GM12878 (cell line): Measurements from ENCODE around the gene CCDC68. TPM values are rescaled to one million over a fixed set of nuclear protein-coding genes. Genes with fewer than 3 reads are reported as not detected.

Source experiments
- ATAC-seq: fragments of 200-7000 bp; cut with Tn5 transposase; 3 replicates; pipeline ENCODE4 v1.9.1; 2020; ENCODE audit warnings: mild to moderate bottlenecking, moderate library complexity
- BruUV-seq: library from RNA; stranded (reverse); fragments of 400-500 nt; replicated peaks from 2 replicates; lab custom pipeline; 2021; lab: Mats Ljungman, UMichigan
- CTCF ChIA-PET: fragments of 300-600 bp; sonication (Branson Sonifier 250); formaldehyde crosslinking; extraction: SDS; loops from one replicate; lab custom pipeline; 2021; ENCODE audit warnings: inconsistent platforms; lab: Yijun Ruan, JAX
- POLR2A ChIA-PET: fragments of 350-600 bp; formaldehyde crosslinking; extraction: SDS; loops from one replicate; lab custom pipeline; 2021; ENCODE audit warnings: inconsistent platforms; lab: Charles Lee
- RAD21 ChIA-PET: fragments of 300-600 bp; sonication (Branson Sonifier 250); formaldehyde crosslinking; loops from one replicate; lab custom pipeline; 2023; ENCODE audit warnings: antibody characterized with exemption; ENCODE audit not compliant: unreplicated experiment; lab: Charles Lee
- SMC1A ChIA-PET: fragments of 300-600 bp; sonication (Branson Sonifier 250); formaldehyde crosslinking; loops from one replicate; lab custom pipeline; 2023; ENCODE audit not compliant: unreplicated experiment, uncharacterized antibody; lab: Charles Lee
- DNase-seq: peaks from one replicate; pipeline ENCODE4 v3.0.0-alpha.2; 2011; ENCODE audit warnings: low read depth, low spot score
- FAIRE-seq: peaks from 3 replicates; lab custom pipeline; 2011; peaks lifted over from hg19 to GRCh38; lab: Jason Lieb, UNC
- H2AFZ ChIP-seq: 2 replicates; pipeline ENCODE4 v1.6.0; 2011; ENCODE audit warnings: low read depth, low read length, control low read depth; ENCODE audit not compliant: control insufficient read depth
- H3K27ac ChIP-seq: 2 replicates; pipeline ENCODE4 v1.5.1; 2011; ENCODE audit warnings: control low read depth; ENCODE audit not compliant: control insufficient read depth, insufficient read depth
- H3K27me3 ChIP-seq, 2 experiments: replicated peaks in 1 of 2; 2 replicates each; pipeline versions ENCODE4 v1.6.0 to v1.6.1; 2011; ENCODE audit warnings: low read length in 1 of 2; ENCODE audit not compliant: control insufficient read depth in 2 of 2, insufficient read depth in 2 of 2
- H3K36me3 ChIP-seq, 2 experiments: 2 replicates each; pipeline ENCODE4 v1.5.1; 2011; ENCODE audit warnings: low read length in 1 of 2; ENCODE audit not compliant: control insufficient read depth in 2 of 2, insufficient read depth in 2 of 2
- H3K4me1 ChIP-seq: 2 replicates; pipeline ENCODE4 v1.6.1; 2011; ENCODE audit warnings: mild to moderate bottlenecking, low read length, moderate library complexity, mixed read lengths; ENCODE audit not compliant: control insufficient read depth, insufficient read depth
- H3K4me2 ChIP-seq: 2 replicates; pipeline ENCODE4 v1.6.0; 2011; ENCODE audit warnings: control low read depth; ENCODE audit not compliant: control insufficient read depth, insufficient read depth
- H3K4me3 ChIP-seq: fragments of 200-600 bp; sonication (generic); 2 replicates; pipeline ENCODE4 v1.5.1; 2016
- H3K79me2 ChIP-seq: 2 replicates; pipeline ENCODE4 v1.6.0; 2011; ENCODE audit warnings: low read length; ENCODE audit not compliant: control insufficient read depth, insufficient read depth
- H3K9ac ChIP-seq: 2 replicates; pipeline ENCODE4 v1.8.0; 2011; ENCODE audit warnings: low read length, control low read depth, mixed read lengths; ENCODE audit not compliant: control insufficient read depth, insufficient read depth
- H3K9me3 ChIP-seq: replicated peaks from 3 replicates; pipeline ENCODE4 v1.5.1; 2011; ENCODE audit warnings: mild to moderate bottlenecking, low read length; ENCODE audit not compliant: control insufficient read depth, insufficient read depth
- H4K20me1 ChIP-seq: 2 replicates; pipeline ENCODE4 v1.6.0; 2011; ENCODE audit not compliant: control insufficient read depth, insufficient read depth
- CBFB ChIP-seq: IDR thresholded peaks from 2 replicates; pipeline ENCODE4 v1.6.1; 2016; ENCODE audit warnings: antibody characterized with exemption, low read depth
- HDAC2 ChIP-seq: fragments of 200-600 bp; sonication (generic); IDR thresholded peaks from 2 replicates; pipeline ENCODE4 v1.6.1; 2017
- JUND ChIP-seq: IDR thresholded peaks from 2 replicates; pipeline ENCODE4 v1.6.1; 2012; ENCODE audit warnings: low read depth, mild to moderate bottlenecking, low read length, improper control_type of control experiment, moderate library complexity
- KAT2A ChIP-seq: conservative IDR thresholded peaks from 2 replicates; pipeline ENCODE4 v1.6.1; 2011; ENCODE audit warnings: low read depth, low read length; ENCODE audit not compliant: control insufficient read depth
- NFYA ChIP-seq: IDR thresholded peaks from 2 replicates; pipeline ENCODE4 v1.6.1; 2011; ENCODE audit warnings: low read depth, mild to moderate bottlenecking, low read length, improper control_type of control experiment, borderline replicate concordance
- POLR2A ChIP-seq: IDR thresholded peaks from 2 replicates; pipeline ENCODE4 v1.6.1; 2011; ENCODE audit warnings: low read depth, mild to moderate bottlenecking, low read length
- RAD21 ChIP-seq: IDR thresholded peaks from 2 replicates; pipeline ENCODE4 v1.6.1; 2011; ENCODE audit warnings: mild to moderate bottlenecking, low read depth, low read length, moderate library complexity; ENCODE audit not compliant: insufficient read depth
- SRF ChIP-seq, 2 experiments: IDR thresholded peaks; 2 replicates each; pipeline ENCODE4 v1.6.1; 2011; ENCODE audit warnings: low read depth in 2 of 2, low read length in 2 of 2, mild to moderate bottlenecking in 1 of 2, moderate library complexity in 1 of 2
- TCF3 ChIP-seq: IDR thresholded peaks from 2 replicates; pipeline ENCODE4 v1.6.1; 2012; ENCODE audit warnings: low read depth, mild to moderate bottlenecking, low read length, borderline replicate concordance; ENCODE audit not compliant: insufficient read depth
- YBX1 ChIP-seq: fragments of 450-650 bp; IDR thresholded peaks from 2 replicates; pipeline ENCODE4 v1.6.1; 2016; ENCODE audit warnings: antibody characterized with exemption
- WGBS: methylation state at CpG from one replicate; pipeline ENCODE4 v1.1.6; 2016; ENCODE audit warnings: low lambda C conversion rate; ENCODE audit not compliant: insufficient replicate concordance, insufficient coverage; ENCODE audit errors: missing lambda C conversion rate; 5-methylcytosine and 5-hydroxymethylcytosine counted together
- in situ Hi-C: fragments of 300-500 bp; cut with MboI; formaldehyde crosslinking; loops from 9 replicates; pipeline ENCODE4 v1.14.3; 2018; ENCODE audit warnings: mixed read lengths
- intact Hi-C: fragments of 100-400 bp; cut with micrococcal nuclease; formaldehyde crosslinking; loops from one replicate; pipeline ENCODE4 v1.14.2; 2022; ENCODE audit not compliant: unreplicated experiment
- polyA plus RNA-seq, 11 experiments: library from polyadenylated mRNA; depleted of rRNA in 4 of 11; unstranded in 6 of 11; stranded (reverse) in 5 of 11; fragments of >200 nt; fragmentation: Nextera tagmentation in 4 of 11; fragmentation: Illumina TruSeq in 1 of 11; extraction: Ambion mirVana in 4 of 11; extraction: Trizol in 1 of 11; gene quantifications; 1 replicate in 1 of 11; 2 replicates in 10 of 11; pipeline versions ENCODE4 v1.2.1 to v1.2.3, GENCODE V29; 2011 to 2016; ENCODE audit warnings: inconsistent platforms in 2 of 11, missing spikeins in 2 of 11, low read depth in 1 of 11
- total RNA-seq, 4 experiments: library from RNA; depleted of rRNA in 3 of 4; stranded (reverse); fragments of >200 nt in 3 of 4; fragmentation: Illumina TruSeq in 1 of 4; extraction: Trizol in 1 of 4; gene quantifications; 2 replicates each; pipeline versions ENCODE4 v1.2.1 to v1.2.3, GENCODE V29; 2013 to 2021
- TF ChIP-seq, protein P1 (sequence below): fragments of 450-650 bp; IDR thresholded peaks from 2 replicates; pipeline ENCODE4 v1.6.1; 2017; ENCODE audit warnings: mild to moderate bottlenecking, moderate library complexity
- TF ChIP-seq, protein P2 (sequence below): fragments of 450-650 bp; IDR thresholded peaks from 2 replicates; pipeline ENCODE4 v1.6.1; 2017; ENCODE audit warnings: mild to moderate bottlenecking
- TF ChIP-seq, protein P3 (sequence below): IDR thresholded peaks from 2 replicates; pipeline ENCODE4 v1.6.1; 2011; ENCODE audit warnings: low read depth, low read length, improper control_type of control experiment, borderline replicate concordance
- TF ChIP-seq, protein P4 (sequence below): fragments of 450-650 bp; IDR thresholded peaks from 2 replicates; pipeline ENCODE4 v1.6.1; 2018; ENCODE audit warnings: mild to moderate bottlenecking, low read depth, moderate library complexity; ENCODE audit not compliant: partially characterized antibody

Gene CCDC68
- total and polyA plus RNA-seq, 10 of the 15 experiments (the other 5 are each of a cell fraction or from before 2014, with no cell fraction given): 0.04 TPM; not detected in 9

DNA sequence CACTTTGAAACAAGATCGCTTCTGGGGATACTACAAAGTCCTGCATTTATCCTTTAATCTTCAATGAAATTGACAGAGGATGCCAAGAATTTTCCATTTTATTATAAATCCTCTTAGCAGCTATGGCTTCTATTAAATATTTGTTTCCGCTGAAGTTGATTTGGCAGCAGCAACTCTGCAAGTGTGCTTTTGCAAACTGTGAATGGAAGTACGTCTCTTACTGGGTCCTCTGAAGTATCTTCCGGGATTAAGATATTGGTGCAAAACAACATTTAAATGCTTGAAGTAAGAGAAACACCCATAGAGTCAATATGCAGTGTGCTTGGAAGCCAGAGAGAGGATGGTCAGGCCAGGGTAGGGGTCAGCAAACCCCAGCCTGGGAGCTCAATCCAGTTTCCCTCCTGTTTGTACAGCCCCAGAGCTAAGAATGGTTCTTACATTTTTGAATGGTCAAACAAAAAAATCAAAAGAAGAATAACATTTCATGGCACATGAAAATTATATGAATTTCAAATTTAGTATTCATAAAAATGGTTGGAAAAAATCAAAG is 13.6 kb downstream of the CCDC68 start (continued):
- TF ChIP-seq, protein P1, sequence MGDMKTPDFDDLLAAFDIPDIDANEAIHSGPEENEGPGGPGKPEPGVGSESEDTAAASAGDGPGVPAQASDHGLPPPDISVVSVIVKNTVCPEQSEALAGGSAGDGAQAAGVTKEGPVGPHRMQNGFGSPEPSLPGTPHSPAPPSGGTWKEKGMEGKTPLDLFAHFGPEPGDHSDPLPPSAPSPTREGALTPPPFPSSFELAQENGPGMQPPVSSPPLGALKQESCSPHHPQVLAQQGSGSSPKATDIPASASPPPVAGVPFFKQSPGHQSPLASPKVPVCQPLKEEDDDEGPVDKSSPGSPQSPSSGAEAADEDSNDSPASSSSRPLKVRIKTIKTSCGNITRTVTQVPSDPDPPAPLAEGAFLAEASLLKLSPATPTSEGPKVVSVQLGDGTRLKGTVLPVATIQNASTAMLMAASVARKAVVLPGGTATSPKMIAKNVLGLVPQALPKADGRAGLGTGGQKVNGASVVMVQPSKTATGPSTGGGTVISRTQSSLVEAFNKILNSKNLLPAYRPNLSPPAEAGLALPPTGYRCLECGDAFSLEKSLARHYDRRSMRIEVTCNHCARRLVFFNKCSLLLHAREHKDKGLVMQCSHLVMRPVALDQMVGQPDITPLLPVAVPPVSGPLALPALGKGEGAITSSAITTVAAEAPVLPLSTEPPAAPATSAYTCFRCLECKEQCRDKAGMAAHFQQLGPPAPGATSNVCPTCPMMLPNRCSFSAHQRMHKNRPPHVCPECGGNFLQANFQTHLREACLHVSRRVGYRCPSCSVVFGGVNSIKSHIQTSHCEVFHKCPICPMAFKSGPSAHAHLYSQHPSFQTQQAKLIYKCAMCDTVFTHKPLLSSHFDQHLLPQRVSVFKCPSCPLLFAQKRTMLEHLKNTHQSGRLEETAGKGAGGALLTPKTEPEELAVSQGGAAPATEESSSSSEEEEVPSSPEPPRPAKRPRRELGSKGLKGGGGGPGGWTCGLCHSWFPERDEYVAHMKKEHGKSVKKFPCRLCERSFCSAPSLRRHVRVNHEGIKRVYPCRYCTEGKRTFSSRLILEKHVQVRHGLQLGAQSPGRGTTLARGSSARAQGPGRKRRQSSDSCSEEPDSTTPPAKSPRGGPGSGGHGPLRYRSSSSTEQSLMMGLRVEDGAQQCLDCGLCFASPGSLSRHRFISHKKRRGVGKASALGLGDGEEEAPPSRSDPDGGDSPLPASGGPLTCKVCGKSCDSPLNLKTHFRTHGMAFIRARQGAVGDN: no peak

DNA sequence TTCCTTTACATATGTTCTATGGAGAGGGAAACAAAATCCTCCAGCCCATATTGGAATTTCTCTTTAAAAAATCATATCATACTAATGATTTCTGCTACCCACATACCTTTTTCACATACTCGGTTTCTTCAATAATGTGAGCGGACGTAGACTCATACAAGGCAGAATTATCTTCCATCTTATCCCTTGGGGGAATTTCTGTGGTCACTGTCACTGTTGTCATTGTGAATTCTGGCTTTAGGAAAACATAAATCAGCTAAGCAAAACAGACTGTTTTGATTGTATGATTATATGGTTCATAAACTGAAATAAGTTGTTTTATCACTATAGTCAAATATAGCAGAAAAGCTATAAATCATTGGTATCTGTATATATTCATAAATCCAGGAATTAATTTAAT is 16.7 kb downstream of the CCDC68 start:
- no peak for ATAC-seq
- DNase-seq: no peak
- no peaks in the 10 kb centered on the region for H3K4me1 ChIP-seq
- intact Hi-C loops: no loop called here
- H3K4me2 ChIP-seq: no peak overlapping the region
- no TSS peak for BruUV-seq
- H3K9ac ChIP-seq: no peak overlapping the region
- POLR2A ChIA-PET: no interaction called here
- no peak overlapping the region for H2AFZ ChIP-seq
- no peak for FAIRE-seq
- no peak overlapping the region for H3K4me3 ChIP-seq
- SMC1A ChIA-PET: no interaction called here
- no peak overlapping the region for H3K27ac ChIP-seq
- no peaks in the 10 kb centered on the region for H4K20me1 ChIP-seq
- RAD21 ChIA-PET: no interaction called here
- CTCF ChIA-PET: interaction anchor here (0.6 kb wide), 1 partner anchor 1669 kb away, joined by 4 read pairs; no protein-coding TSS in a partner anchor
- no peaks in the 10 kb centered on the region for H3K36me3 ChIP-seq
- H3K9me3 ChIP-seq: no peaks in the 10 kb centered on the region
- no peaks in the 10 kb centered on the region for H3K27me3 ChIP-seq
- in situ Hi-C loops: no loop called here
- H3K79me2 ChIP-seq: no peaks in the 10 kb centered on the region
- WGBS: 73% methylated on average over 3 of the region's 3 CpGs
- no peak for TF ChIP-seq RAD21
- TF ChIP-seq KAT2A: no peak
- TF ChIP-seq, protein P2, sequence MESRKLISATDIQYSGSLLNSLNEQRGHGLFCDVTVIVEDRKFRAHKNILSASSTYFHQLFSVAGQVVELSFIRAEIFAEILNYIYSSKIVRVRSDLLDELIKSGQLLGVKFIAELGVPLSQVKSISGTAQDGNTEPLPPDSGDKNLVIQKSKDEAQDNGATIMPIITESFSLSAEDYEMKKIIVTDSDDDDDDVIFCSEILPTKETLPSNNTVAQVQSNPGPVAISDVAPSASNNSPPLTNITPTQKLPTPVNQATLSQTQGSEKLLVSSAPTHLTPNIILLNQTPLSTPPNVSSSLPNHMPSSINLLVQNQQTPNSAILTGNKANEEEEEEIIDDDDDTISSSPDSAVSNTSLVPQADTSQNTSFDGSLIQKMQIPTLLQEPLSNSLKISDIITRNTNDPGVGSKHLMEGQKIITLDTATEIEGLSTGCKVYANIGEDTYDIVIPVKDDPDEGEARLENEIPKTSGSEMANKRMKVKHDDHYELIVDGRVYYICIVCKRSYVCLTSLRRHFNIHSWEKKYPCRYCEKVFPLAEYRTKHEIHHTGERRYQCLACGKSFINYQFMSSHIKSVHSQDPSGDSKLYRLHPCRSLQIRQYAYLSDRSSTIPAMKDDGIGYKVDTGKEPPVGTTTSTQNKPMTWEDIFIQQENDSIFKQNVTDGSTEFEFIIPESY: no peak
- no peak for TF ChIP-seq JUND
- TF ChIP-seq, protein P3, sequence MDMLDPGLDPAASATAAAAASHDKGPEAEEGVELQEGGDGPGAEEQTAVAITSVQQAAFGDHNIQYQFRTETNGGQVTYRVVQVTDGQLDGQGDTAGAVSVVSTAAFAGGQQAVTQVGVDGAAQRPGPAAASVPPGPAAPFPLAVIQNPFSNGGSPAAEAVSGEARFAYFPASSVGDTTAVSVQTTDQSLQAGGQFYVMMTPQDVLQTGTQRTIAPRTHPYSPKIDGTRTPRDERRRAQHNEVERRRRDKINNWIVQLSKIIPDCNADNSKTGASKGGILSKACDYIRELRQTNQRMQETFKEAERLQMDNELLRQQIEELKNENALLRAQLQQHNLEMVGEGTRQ: no peak
- TF ChIP-seq POLR2A: no peak
- TF ChIP-seq YBX1: no peak
- TF ChIP-seq, protein P4, sequence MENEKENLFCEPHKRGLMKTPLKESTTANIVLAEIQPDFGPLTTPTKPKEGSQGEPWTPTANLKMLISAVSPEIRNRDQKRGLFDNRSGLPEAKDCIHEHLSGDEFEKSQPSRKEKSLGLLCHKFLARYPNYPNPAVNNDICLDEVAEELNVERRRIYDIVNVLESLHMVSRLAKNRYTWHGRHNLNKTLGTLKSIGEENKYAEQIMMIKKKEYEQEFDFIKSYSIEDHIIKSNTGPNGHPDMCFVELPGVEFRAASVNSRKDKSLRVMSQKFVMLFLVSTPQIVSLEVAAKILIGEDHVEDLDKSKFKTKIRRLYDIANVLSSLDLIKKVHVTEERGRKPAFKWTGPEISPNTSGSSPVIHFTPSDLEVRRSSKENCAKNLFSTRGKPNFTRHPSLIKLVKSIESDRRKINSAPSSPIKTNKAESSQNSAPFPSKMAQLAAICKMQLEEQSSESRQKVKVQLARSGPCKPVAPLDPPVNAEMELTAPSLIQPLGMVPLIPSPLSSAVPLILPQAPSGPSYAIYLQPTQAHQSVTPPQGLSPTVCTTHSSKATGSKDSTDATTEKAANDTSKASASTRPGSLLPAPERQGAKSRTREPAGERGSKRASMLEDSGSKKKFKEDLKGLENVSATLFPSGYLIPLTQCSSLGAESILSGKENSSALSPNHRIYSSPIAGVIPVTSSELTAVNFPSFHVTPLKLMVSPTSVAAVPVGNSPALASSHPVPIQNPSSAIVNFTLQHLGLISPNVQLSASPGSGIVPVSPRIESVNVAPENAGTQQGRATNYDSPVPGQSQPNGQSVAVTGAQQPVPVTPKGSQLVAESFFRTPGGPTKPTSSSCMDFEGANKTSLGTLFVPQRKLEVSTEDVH: no peak
- TF ChIP-seq CBFB: no peak
- TF ChIP-seq SRF (IDR thresholded peaks at IDR 0.05; ENCODE audit: low read depth in 2 of 2, low read length in 2 of 2): no peak
- TF ChIP-seq TCF3: no peak
- TF ChIP-seq NFYA: no peak
- TF ChIP-seq HDAC2: no peak
